ENCODE results near the gene CYP8B1.

DNA sequence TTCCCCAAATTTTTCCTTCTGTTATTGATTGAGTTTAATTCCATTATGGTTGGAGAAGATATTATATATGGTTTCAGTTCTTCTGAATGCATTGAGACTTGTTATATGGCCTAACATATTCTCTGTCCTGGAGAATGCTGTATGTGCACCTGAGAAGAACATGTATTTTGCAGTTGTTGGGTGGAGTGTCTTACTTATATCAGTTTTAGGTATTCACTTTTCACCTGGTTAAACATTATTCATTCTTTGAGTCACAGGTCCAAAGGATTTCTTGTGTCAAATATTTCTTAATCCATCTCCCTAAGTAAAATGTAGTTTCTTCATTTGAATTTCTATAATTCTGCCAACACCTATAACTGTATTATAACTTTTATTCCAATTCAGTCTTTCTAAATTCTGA, 48.7 kb downstream of the CYP8B1 start:
- TF ChIP-seq SP2 (IDR thresholded peaks at IDR 0.05; ENCODE audit: low read length), result no peak
- TF ChIP-seq, protein P1, sequence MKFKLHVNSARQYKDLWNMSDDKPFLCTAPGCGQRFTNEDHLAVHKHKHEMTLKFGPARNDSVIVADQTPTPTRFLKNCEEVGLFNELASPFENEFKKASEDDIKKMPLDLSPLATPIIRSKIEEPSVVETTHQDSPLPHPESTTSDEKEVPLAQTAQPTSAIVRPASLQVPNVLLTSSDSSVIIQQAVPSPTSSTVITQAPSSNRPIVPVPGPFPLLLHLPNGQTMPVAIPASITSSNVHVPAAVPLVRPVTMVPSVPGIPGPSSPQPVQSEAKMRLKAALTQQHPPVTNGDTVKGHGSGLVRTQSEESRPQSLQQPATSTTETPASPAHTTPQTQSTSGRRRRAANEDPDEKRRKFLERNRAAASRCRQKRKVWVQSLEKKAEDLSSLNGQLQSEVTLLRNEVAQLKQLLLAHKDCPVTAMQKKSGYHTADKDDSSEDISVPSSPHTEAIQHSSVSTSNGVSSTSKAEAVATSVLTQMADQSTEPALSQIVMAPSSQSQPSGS (IDR thresholded peaks at IDR 0.05; ENCODE audit: low read length), result no peak
- TF ChIP-seq, protein P2, sequence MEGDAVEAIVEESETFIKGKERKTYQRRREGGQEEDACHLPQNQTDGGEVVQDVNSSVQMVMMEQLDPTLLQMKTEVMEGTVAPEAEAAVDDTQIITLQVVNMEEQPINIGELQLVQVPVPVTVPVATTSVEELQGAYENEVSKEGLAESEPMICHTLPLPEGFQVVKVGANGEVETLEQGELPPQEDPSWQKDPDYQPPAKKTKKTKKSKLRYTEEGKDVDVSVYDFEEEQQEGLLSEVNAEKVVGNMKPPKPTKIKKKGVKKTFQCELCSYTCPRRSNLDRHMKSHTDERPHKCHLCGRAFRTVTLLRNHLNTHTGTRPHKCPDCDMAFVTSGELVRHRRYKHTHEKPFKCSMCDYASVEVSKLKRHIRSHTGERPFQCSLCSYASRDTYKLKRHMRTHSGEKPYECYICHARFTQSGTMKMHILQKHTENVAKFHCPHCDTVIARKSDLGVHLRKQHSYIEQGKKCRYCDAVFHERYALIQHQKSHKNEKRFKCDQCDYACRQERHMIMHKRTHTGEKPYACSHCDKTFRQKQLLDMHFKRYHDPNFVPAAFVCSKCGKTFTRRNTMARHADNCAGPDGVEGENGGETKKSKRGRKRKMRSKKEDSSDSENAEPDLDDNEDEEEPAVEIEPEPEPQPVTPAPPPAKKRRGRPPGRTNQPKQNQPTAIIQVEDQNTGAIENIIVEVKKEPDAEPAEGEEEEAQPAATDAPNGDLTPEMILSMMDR (IDR thresholded peaks at IDR 0.05; ENCODE audit: control extremely low read depth in 1 of 3, insufficient read depth in 1 of 3, low read depth in 1 of 3, low read length in 3 of 3), result no peak
- TF ChIP-seq, protein P3, sequence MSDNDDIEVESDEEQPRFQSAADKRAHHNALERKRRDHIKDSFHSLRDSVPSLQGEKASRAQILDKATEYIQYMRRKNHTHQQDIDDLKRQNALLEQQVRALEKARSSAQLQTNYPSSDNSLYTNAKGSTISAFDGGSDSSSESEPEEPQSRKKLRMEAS (IDR thresholded peaks at IDR 0.05), result no peak
- TF ChIP-seq POLR2AphosphoS5 (IDR thresholded peaks at IDR 0.05; ENCODE audit: low read depth, low read length), result no peak
- no peak for TF ChIP-seq YY1 (IDR thresholded peaks at IDR 0.05; ENCODE audit: low read depth, low read length)
- no peak for TF ChIP-seq POU5F1 (IDR thresholded peaks at IDR 0.05; ENCODE audit: low read depth, low read length)
- no peak for TF ChIP-seq JUN (IDR thresholded peaks at IDR 0.05; ENCODE audit: low read depth, low read length)
- no peak for TF ChIP-seq GABPA (IDR thresholded peaks at IDR 0.05; ENCODE audit: borderline replicate concordance, insufficient read depth, low read length)
- no peak for TF ChIP-seq TAF1 (IDR thresholded peaks at IDR 0.05; ENCODE audit: low read depth, low read length)

Measured in H1 (cell line).